Measurements from ENCODE around the gene GRIN3A. TPM values are rescaled to one million over a fixed set of nuclear protein-coding genes. Genes with fewer than 3 reads are reported as not detected.

Gene GRIN3A
- total and polyA plus RNA-seq, 7 donors: under 0.01 to 1.2 (median 0.25) TPM; not detected in 1

- TF ChIP-seq EP300 (IDR thresholded peaks at IDR 0.05) (no peak), POLR2A (IDR thresholded peaks at IDR 0.05) (no peak), POLR2AphosphoS5 (IDR thresholded peaks at IDR 0.05) (no peak), CTCF (IDR thresholded peaks at IDR 0.05) (no peak)
- 83 to 89% methylated on average over 4 of the region's 4 CpGs for WGBS, 2 donors
- no peaks in the 10 kb centered on the region for H3K9me3 ChIP-seq
- no peaks in the 10 kb centered on the region for H3K36me3 ChIP-seq
- intact Hi-C loops (cut with DNase I): no loop called here
- no peak for DNase-seq
- no peaks in the 10 kb centered on the region for H3K27me3 ChIP-seq
- H3K4me3 ChIP-seq: no peak overlapping the region
- H3K4me1 ChIP-seq: no peaks in the 10 kb centered on the region
- H3K27ac ChIP-seq: no peak overlapping the region
These were observed 110.3 kb downstream of the GRIN3A start for GRCh38 chr9:101628173-101628572.

GRCh38 chr9:101626295-101626694, 112.2 kb downstream of the GRIN3A start:
- H3K4me3 ChIP-seq: no peak overlapping the region
- TF ChIP-seq CTCF (IDR thresholded peaks at IDR 0.05) (no peak), POLR2AphosphoS5 (IDR thresholded peaks at IDR 0.05) (no peak), EP300 (IDR thresholded peaks at IDR 0.05) (no peak), POLR2A (IDR thresholded peaks at IDR 0.05) (no peak)
- WGBS, 2 donors: 40 to 90% methylated on average over 1 of the region's 1 CpG

GRCh38 chr9:101625876-101626275, 112.6 kb downstream of the GRIN3A start:
- H3K4me1 ChIP-seq: no peaks in the 10 kb centered on the region
- intact Hi-C loops (cut with DNase I): no loop called here

More at GRCh38 chr9:101626295-101626694, 112.2 kb downstream of the GRIN3A start:
- H3K9me3 ChIP-seq: no peaks in the 10 kb centered on the region
- no peaks in the 10 kb centered on the region for H3K36me3 ChIP-seq
- no peak overlapping the region for H3K27ac ChIP-seq
- no peak for DNase-seq
- no peaks in the 10 kb centered on the region for H3K4me1 ChIP-seq
- intact Hi-C loops (cut with DNase I): no loop called here
- no peaks in the 10 kb centered on the region for H3K27me3 ChIP-seq

GRCh38 chr9:101620452-101620851, 118.0 kb downstream of the GRIN3A start:
- Histone ChIP-seq H3K27ac (no peak overlapping the region), H3K36me3 (no peaks in the 10 kb centered on the region), H3K4me3 (no peak overlapping the region), H3K4me1 (no peaks in the 10 kb centered on the region), H3K27me3 (no peaks in the 10 kb centered on the region), H3K9me3 (no peaks in the 10 kb centered on the region)
- intact Hi-C loops (cut with DNase I): no loop called here
- DNase-seq: no peak
- TF ChIP-seq EP300 (IDR thresholded peaks at IDR 0.05) (no peak), POLR2A (IDR thresholded peaks at IDR 0.05) (no peak), CTCF (IDR thresholded peaks at IDR 0.05) (no peak)
- 94 to 99% methylated on average over 1 of the region's 1 CpG for WGBS, 2 donors

More at GRCh38 chr9:101625876-101626275, 112.6 kb downstream of the GRIN3A start:
- no peaks in the 10 kb centered on the region for H3K36me3 ChIP-seq
- no peak overlapping the region for H3K4me3 ChIP-seq
- 93 to 95% methylated on average over 2 of the region's 2 CpGs for WGBS, 2 donors
- DNase-seq: no peak
- no peaks in the 10 kb centered on the region for H3K9me3 ChIP-seq
- no peak overlapping the region for H3K27ac ChIP-seq
- no peaks in the 10 kb centered on the region for H3K27me3 ChIP-seq
- no peak for TF ChIP-seq EP300 (IDR thresholded peaks at IDR 0.05)
- TF ChIP-seq POLR2AphosphoS5 (IDR thresholded peaks at IDR 0.05): no peak
- TF ChIP-seq POLR2A (IDR thresholded peaks at IDR 0.05): no peak
- no peak for TF ChIP-seq CTCF (IDR thresholded peaks at IDR 0.05)

- H3K27me3 ChIP-seq: no peaks in the 10 kb centered on the region
- H3K4me1 ChIP-seq: no peaks in the 10 kb centered on the region
- no peak overlapping the region for H3K27ac ChIP-seq
- H3K9me3 ChIP-seq: no peaks in the 10 kb centered on the region
- TF ChIP-seq POLR2A (IDR thresholded peaks at IDR 0.05) (no peak), POLR2AphosphoS5 (IDR thresholded peaks at IDR 0.05) (no peak)
- H3K4me3 ChIP-seq: no peak overlapping the region
- DNase-seq: no peak
- no peaks in the 10 kb centered on the region for H3K36me3 ChIP-seq
- intact Hi-C loops (cut with DNase I): no loop called here
These were observed 119.7 kb downstream of the GRIN3A start for GRCh38 chr9:101618698-101619097.
